Osteocyte (in vitro differentiated cells): Measurements from ENCODE around the gene STK32A. TPM values are rescaled to one million over a fixed set of nuclear protein-coding genes. Genes with fewer than 3 reads are reported as not detected.

Source experiments
- DNase-seq: peaks from one replicate; pipeline ENCODE4 v3.0.0; 2021; ENCODE audit warnings: mixed read lengths; ENCODE audit not compliant: unreplicated experiment; ENCODE audit errors: extremely low spot score
- H3K27ac Mint-ChIP-seq: one replicate; pipeline ENCODE4 v1.8.0; 2021; ENCODE audit warnings: mild to moderate bottlenecking, mixed read lengths; ENCODE audit not compliant: unreplicated experiment
- H3K27me3 Mint-ChIP-seq: one replicate; pipeline ENCODE4 v1.8.0; 2021; ENCODE audit warnings: mixed read lengths; ENCODE audit not compliant: unreplicated experiment
- H3K36me3 Mint-ChIP-seq: one replicate; pipeline ENCODE4 v1.8.0; 2021; ENCODE audit warnings: mixed read lengths; ENCODE audit not compliant: unreplicated experiment
- H3K4me1 Mint-ChIP-seq: one replicate; pipeline ENCODE4 v1.8.0; 2021; ENCODE audit warnings: mixed read lengths; ENCODE audit not compliant: unreplicated experiment
- H3K4me3 Mint-ChIP-seq: one replicate; pipeline ENCODE4 v1.8.0; 2021; ENCODE audit warnings: mild to moderate bottlenecking, moderate library complexity, mixed read lengths; ENCODE audit not compliant: unreplicated experiment
- H3K9me3 Mint-ChIP-seq: one replicate; pipeline ENCODE4 v1.8.0; 2021; ENCODE audit warnings: mixed read lengths; ENCODE audit not compliant: unreplicated experiment
- CTCF ChIP-seq: fragments of 200-600 bp; sonication (generic); IDR thresholded peaks from 2 replicates; pipeline ENCODE4 v1.5.0; 2021; ENCODE audit warnings: antibody characterized with exemption, mild to moderate bottlenecking, moderate library complexity
- total RNA-seq: library from RNA; stranded (reverse); gene quantifications from 2 replicates; pipeline ENCODE4 v1.2.1, GENCODE V29; 2021

The STK32A gene
- total RNA-seq, 1 donor from 2014 or later, result not detected

GRCh38 chr5:147393874-147394672, 159.2 kb downstream of the STK32A start:
- peak; percentile 25 for TF ChIP-seq CTCF
- DNase-seq, result no peak
- no peaks in the 10 kb centered on the region for H3K9me3 Mint-ChIP-seq
- H3K4me1 Mint-ChIP-seq, result no peaks in the 10 kb centered on the region
- H3K36me3 Mint-ChIP-seq, result peaks cover 39% of the 10 kb centered on the region
- H3K27ac Mint-ChIP-seq, result no peak overlapping the region
- no peak overlapping the region for H3K4me3 Mint-ChIP-seq
- no peaks in the 10 kb centered on the region for H3K27me3 Mint-ChIP-seq

GRCh38 chr5:147396070-147396823, 161.4 kb downstream of the STK32A start:
- H3K36me3 Mint-ChIP-seq, result peaks cover 51% of the 10 kb centered on the region
- no peak overlapping the region for H3K4me3 Mint-ChIP-seq

GRCh38 chr5:147397616-147398015, 162.8 kb downstream of the STK32A start:
- no peak for TF ChIP-seq CTCF
- H3K27ac Mint-ChIP-seq, result no peak overlapping the region
- no peaks in the 10 kb centered on the region for H3K4me1 Mint-ChIP-seq
- H3K36me3 Mint-ChIP-seq, result peaks cover 47% of the 10 kb centered on the region
- no peaks in the 10 kb centered on the region for H3K9me3 Mint-ChIP-seq
- H3K4me3 Mint-ChIP-seq, result no peak overlapping the region
- no peaks in the 10 kb centered on the region for H3K27me3 Mint-ChIP-seq
- no peak for DNase-seq

More at GRCh38 chr5:147396070-147396823, 161.4 kb downstream of the STK32A start:
- Mint-ChIP-seq H3K9me3 (no peaks in the 10 kb centered on the region), H3K27me3 (no peaks in the 10 kb centered on the region), H3K4me1 (no peaks in the 10 kb centered on the region), H3K27ac (peak overlapping the region; percentile 36)
- DNase-seq, result no peak
- no peak for TF ChIP-seq CTCF

- Mint-ChIP-seq H3K27me3 (no peaks in the 10 kb centered on the region), H3K4me3 (no peak overlapping the region), H3K27ac (no peak overlapping the region), H3K36me3 (peaks cover 42% of the 10 kb centered on the region), H3K9me3 (no peaks in the 10 kb centered on the region), H3K4me1 (peaks cover 10% of the 10 kb centered on the region)
- TF ChIP-seq CTCF, result no peak
- DNase-seq, result no peak
Measured at GRCh38 chr5:147398860-147399259, 164.0 kb downstream of the STK32A start.
